C4-2B (cell line): ENCODE data around the gene PARVB.

Source experiments
- H3K27ac ChIP-seq: fragments of 450-650 bp; 2 replicates; pipeline ENCODE4 v1.5.1; 2017
- CTCF ChIP-seq: fragments of 450-650 bp; conservative IDR thresholded peaks from 2 replicates; pipeline ENCODE4 v1.5.1; 2017; ENCODE audit warnings: mild to moderate bottlenecking
- ZFX ChIP-seq: fragments of 450-650 bp; IDR thresholded peaks from 2 replicates; pipeline ENCODE4 v1.6.1; 2017

Gene PARVB

GRCh38 chr22:44194569-44194968 lies 170.5 kb downstream of the PARVB start:
- H3K27ac ChIP-seq: no peak overlapping the region
- TF ChIP-seq CTCF (no peak), ZFX (no peak)

DNA sequence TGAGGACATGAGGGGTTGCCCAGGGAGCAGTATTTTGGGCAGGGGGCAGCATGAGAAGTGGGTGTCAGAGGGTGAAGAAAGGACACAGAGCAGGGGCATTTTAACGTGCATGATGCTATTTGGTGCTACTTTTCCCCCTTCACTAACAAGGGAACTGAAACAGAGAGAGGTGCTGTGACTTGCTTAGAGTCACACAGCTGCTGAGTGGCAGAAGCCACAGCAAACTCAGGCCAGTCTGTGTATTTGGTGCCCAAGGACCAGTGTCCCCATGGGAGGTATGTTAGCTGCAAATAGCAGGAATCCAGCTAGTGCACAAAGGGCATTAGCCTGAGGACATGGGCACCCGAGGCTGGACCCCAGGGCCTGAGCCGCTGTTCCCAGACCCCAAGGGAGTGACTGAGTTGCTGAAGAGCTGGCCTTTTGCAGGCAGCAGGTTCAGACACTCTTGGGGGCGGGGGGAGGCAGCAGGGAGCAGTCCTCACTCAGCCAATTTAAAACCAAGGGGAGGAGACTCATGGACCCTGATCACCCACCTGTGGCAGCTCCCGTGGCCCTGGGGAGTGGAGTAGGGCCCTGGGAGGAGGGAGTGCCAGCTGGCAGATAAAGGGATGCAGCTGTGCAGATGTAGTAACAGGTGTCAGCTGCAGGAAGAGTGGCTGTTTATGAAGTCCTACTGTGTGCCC lies 171.2 kb downstream of the PARVB start:
- H3K27ac ChIP-seq: no peak overlapping the region
- TF ChIP-seq CTCF: no peak
- TF ChIP-seq ZFX: no peak

GRCh38 chr22:44196241-44196640 lies 172.1 kb downstream of the PARVB start:
- H3K27ac ChIP-seq: no peak overlapping the region
- no peak for TF ChIP-seq CTCF
- TF ChIP-seq ZFX: no peak

DNA sequence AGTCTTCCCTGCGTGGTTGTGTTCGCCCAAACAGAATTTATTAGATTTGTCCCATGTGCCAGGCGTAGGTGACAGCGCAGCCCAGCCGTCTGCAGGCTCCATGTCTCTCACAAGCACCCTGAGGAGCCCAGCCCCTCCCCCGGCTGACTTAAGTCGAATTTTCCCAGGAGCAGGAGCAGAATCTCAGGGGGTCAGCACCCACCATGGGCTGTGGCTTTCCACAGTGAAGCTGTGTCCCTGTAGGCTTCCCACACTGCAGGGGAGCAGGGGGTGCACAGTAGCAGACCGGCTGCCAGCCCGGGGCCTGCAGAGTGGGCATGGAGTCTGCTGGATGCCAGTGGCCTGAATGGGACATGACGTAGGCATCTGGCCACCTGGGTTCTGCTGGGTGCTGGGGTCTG lies 172.6 kb downstream of the PARVB start:
- no peak overlapping the region for H3K27ac ChIP-seq
- TF ChIP-seq CTCF (no peak), ZFX (no peak)

DNA sequence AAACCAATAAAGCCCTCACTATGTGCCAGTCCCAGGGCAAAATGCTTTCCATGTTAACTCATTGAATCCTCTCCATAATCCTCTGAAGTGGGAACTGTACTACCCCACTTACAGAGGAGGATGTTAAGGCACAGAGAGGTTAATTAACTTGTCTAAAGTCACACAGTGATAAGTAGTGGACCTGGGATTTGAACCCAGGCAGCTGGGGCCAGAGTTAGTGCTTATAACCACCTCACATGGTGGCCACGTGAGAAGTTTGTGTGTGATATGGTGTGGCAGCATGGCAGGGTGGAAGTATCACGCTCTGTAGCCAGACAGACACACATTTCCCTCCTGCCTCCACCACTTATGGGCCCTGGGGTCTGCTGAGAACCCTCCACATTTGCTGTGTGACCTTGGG lies 173.2 kb downstream of the PARVB start:
- no peak for TF ChIP-seq CTCF
- no peak for TF ChIP-seq ZFX
- no peak overlapping the region for H3K27ac ChIP-seq

GRCh38 chr22:44199164-44199563 lies 175.1 kb downstream of the PARVB start:
- TF ChIP-seq CTCF (no peak), ZFX (no peak)
- H3K27ac ChIP-seq: no peak overlapping the region

DNA sequence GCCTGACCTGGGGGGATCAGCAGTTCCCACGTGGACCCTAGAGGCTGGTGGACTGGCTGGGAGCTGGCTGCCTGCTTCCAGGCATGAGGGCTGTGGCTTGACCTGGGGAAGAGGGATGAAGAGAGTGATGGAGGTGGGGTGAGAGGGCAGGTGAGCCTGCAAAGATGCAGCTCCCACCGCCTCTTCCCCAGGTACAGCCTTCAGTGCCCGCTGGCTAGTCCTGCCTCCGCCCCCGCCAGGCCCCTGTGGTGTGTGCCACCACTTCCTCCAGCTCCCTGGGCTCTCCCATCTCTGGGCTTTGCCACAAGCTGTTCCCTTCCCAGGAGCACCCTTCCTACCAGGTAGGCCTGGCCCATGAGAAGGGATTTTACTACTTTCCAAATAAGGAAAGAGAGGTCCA lies 175.8 kb downstream of the PARVB start:
- H3K27ac ChIP-seq: no peak overlapping the region
- TF ChIP-seq ZFX (no peak), CTCF (no peak)
